ENCODE measurements around the gene USH2A. TPM values are rescaled to one million over a fixed set of nuclear protein-coding genes. Genes with fewer than 3 reads are reported as not detected.

The USH2A gene
- total RNA-seq, 4 donors from 2014 or later = 0.39 TPM; not detected in 3

GRCh38 chr1:216290074-216290473, 133.2 kb downstream of the USH2A start:
- H3K27ac ChIP-seq = no peak overlapping the region
- no peaks in the 10 kb centered on the region for H3K36me3 ChIP-seq
- ATAC-seq = no peak
- WGBS, 2 donors (ENCODE audit: low coverage in 1 of 2) = 72 to 90% methylated on average over 3 of the region's 3 CpGs
- H3K4me3 ChIP-seq = no peak overlapping the region
- TF ChIP-seq POLR2AphosphoS5 (IDR thresholded peaks at IDR 0.05) = no peak
- TF ChIP-seq POLR2A (IDR thresholded peaks at IDR 0.05) = no peak
- no peak for TF ChIP-seq CTCF (IDR thresholded peaks at IDR 0.05)
- TF ChIP-seq EP300 (IDR thresholded peaks at IDR 0.05) = no peak
- no peaks in the 10 kb centered on the region for H3K4me1 ChIP-seq
- peaks cover 0 to 4% (median 2%) of the 10 kb centered on the region in 3 donors for H3K9me3 ChIP-seq
- H3K27me3 ChIP-seq = no peaks in the 10 kb centered on the region

GRCh38 chr1:216285052-216285451, 138.2 kb downstream of the USH2A start:
- ATAC-seq = no peak
- Histone ChIP-seq H3K4me1 (no peaks in the 10 kb centered on the region), H3K27ac (no peak overlapping the region), H3K4me3 (no peak overlapping the region), H3K27me3 (no peaks in the 10 kb centered on the region), H3K36me3 (no peaks in the 10 kb centered on the region), H3K9me3 (peaks cover 0 to 5% (median 2%) of the 10 kb centered on the region in 3 donors)
- 42 to 86% methylated on average over 1 of the region's 3 CpGs for WGBS, 2 donors (ENCODE audit: low coverage in 1 of 2)
- no peak for TF ChIP-seq EP300 (IDR thresholded peaks at IDR 0.05)
- TF ChIP-seq POLR2AphosphoS5 (IDR thresholded peaks at IDR 0.05) = no peak
- no peak for TF ChIP-seq POLR2A (IDR thresholded peaks at IDR 0.05)
- TF ChIP-seq CTCF (IDR thresholded peaks at IDR 0.05) = no peak

- no peak for TF ChIP-seq POLR2AphosphoS5 (IDR thresholded peaks at IDR 0.05)
- TF ChIP-seq POLR2A (IDR thresholded peaks at IDR 0.05) = no peak
- H3K4me1 ChIP-seq = no peaks in the 10 kb centered on the region
- H3K9me3 ChIP-seq = peaks cover 0 to 5% (median 0%) of the 10 kb centered on the region in 3 donors
- WGBS, 2 donors (ENCODE audit: low coverage in 1 of 2) = 89 to 97% methylated on average over 2 of the region's 2 CpGs
- H3K27ac ChIP-seq = no peak overlapping the region
- no peaks in the 10 kb centered on the region for H3K27me3 ChIP-seq
- ATAC-seq = no peak
- no peaks in the 10 kb centered on the region for H3K36me3 ChIP-seq
- H3K4me3 ChIP-seq = no peak overlapping the region
Measured at GRCh38 chr1:216281757-216282156, 141.5 kb downstream of the USH2A start.

GRCh38 chr1:216270086-216270773, 153.0 kb downstream of the USH2A start:
- TF ChIP-seq CTCF (IDR thresholded peaks at IDR 0.05) = no peak
- TF ChIP-seq EP300 (IDR thresholded peaks at IDR 0.05) = no peak
- TF ChIP-seq POLR2A (IDR thresholded peaks at IDR 0.05) = no peak
- no peak for TF ChIP-seq POLR2AphosphoS5 (IDR thresholded peaks at IDR 0.05)
- ATAC-seq = no peak
- Histone ChIP-seq H3K27ac (no peak overlapping the region), H3K4me3 (no peak overlapping the region), H3K36me3 (no peaks in the 10 kb centered on the region), H3K4me1 (no peaks in the 10 kb centered on the region), H3K9me3 (no peaks in the 10 kb centered on the region), H3K27me3 (no peaks in the 10 kb centered on the region)
- 81 to 88% methylated on average over 2 of the region's 2 CpGs for WGBS, 2 donors (ENCODE audit: low coverage in 1 of 2)

GRCh38 chr1:216261631-216262030, 161.6 kb downstream of the USH2A start:
- Histone ChIP-seq H3K27me3 (no peaks in the 10 kb centered on the region), H3K4me1 (no peaks in the 10 kb centered on the region), H3K27ac (no peak overlapping the region), H3K36me3 (no peaks in the 10 kb centered on the region), H3K9me3 (peaks cover 0 to 6% (median 0%) of the 10 kb centered on the region in 3 donors), H3K4me3 (no peak overlapping the region)
- TF ChIP-seq POLR2A (IDR thresholded peaks at IDR 0.05) = no peak
- 84% methylated on average over 3 of the region's 3 CpGs; no CpG with 5 or more reads in 1 of the 2 donors for WGBS, 2 donors (ENCODE audit: low coverage in 1 of 2)
- no peak for ATAC-seq

- 69 to 89% methylated on average over 1 of the region's 1 CpG for WGBS, 2 donors (ENCODE audit: low coverage in 1 of 2)
- TF ChIP-seq POLR2AphosphoS5 (IDR thresholded peaks at IDR 0.05) = no peak
- TF ChIP-seq CTCF (IDR thresholded peaks at IDR 0.05) = no peak
- TF ChIP-seq POLR2A (IDR thresholded peaks at IDR 0.05) = no peak
- no peak for TF ChIP-seq EP300 (IDR thresholded peaks at IDR 0.05)
Measured at GRCh38 chr1:216258856-216259255, 164.4 kb downstream of the USH2A start.

More at GRCh38 chr1:216258856-216259255, 164.4 kb downstream of the USH2A start:
- Histone ChIP-seq H3K27me3 (no peaks in the 10 kb centered on the region), H3K4me1 (no peaks in the 10 kb centered on the region), H3K9me3 (peaks cover 0 to 6% (median 0%) of the 10 kb centered on the region in 3 donors), H3K36me3 (no peaks in the 10 kb centered on the region), H3K27ac (no peak overlapping the region), H3K4me3 (no peak overlapping the region)
- no peak for ATAC-seq

Measured in gastroesophageal sphincter (tissue), 4 donors.